GM12892 (cell line): Measurements from ENCODE around the gene TNN.

Source experiments
- DNase-seq: peaks from one replicate; pipeline ENCODE4 v3.0.0; 2011; ENCODE audit not compliant: insufficient read length
- FAIRE-seq: peaks from 2 replicates; lab custom pipeline; 2011; peaks lifted over from hg19 to GRCh38; lab: Jason Lieb, UNC
- POLR2A ChIP-seq: IDR thresholded peaks from 2 replicates; pipeline ENCODE4 v1.6.1; 2011; ENCODE audit warnings: low read depth, low read length, control low read depth
- POLR2AphosphoS5 ChIP-seq: IDR thresholded peaks from 2 replicates; pipeline ENCODE4 v1.6.1; 2011; ENCODE audit warnings: low read depth, low read length, control low read depth
- TAF1 ChIP-seq: IDR thresholded peaks from 2 replicates; pipeline ENCODE4 v1.6.1; 2011; ENCODE audit warnings: low read depth, mild to moderate bottlenecking, control low read depth, low read length, borderline replicate concordance

Gene TNN

GRCh38 chr1:175072099-175072951 lies 4.7 kb downstream of the TNN start:
- DNase-seq (no peak), FAIRE-seq (peak; percentile 70)
- TF ChIP-seq POLR2A (no peak), TAF1 (no peak), POLR2AphosphoS5 (no peak)

GRCh38 chr1:175073061-175073460 lies 5.4 kb downstream of the TNN start:
- TF ChIP-seq TAF1: no peak
- TF ChIP-seq POLR2AphosphoS5: no peak
- TF ChIP-seq POLR2A: no peak

GRCh38 chr1:175073633-175074032 lies 6.0 kb downstream of the TNN start:
- TF ChIP-seq POLR2A (no peak), TAF1 (no peak), POLR2AphosphoS5 (no peak)
- DNase-seq (no peak), FAIRE-seq (no peak)

More at GRCh38 chr1:175073061-175073460, 5.4 kb downstream of the TNN start:
- DNase-seq (no peak), FAIRE-seq (peak; percentile 14)

DNA sequence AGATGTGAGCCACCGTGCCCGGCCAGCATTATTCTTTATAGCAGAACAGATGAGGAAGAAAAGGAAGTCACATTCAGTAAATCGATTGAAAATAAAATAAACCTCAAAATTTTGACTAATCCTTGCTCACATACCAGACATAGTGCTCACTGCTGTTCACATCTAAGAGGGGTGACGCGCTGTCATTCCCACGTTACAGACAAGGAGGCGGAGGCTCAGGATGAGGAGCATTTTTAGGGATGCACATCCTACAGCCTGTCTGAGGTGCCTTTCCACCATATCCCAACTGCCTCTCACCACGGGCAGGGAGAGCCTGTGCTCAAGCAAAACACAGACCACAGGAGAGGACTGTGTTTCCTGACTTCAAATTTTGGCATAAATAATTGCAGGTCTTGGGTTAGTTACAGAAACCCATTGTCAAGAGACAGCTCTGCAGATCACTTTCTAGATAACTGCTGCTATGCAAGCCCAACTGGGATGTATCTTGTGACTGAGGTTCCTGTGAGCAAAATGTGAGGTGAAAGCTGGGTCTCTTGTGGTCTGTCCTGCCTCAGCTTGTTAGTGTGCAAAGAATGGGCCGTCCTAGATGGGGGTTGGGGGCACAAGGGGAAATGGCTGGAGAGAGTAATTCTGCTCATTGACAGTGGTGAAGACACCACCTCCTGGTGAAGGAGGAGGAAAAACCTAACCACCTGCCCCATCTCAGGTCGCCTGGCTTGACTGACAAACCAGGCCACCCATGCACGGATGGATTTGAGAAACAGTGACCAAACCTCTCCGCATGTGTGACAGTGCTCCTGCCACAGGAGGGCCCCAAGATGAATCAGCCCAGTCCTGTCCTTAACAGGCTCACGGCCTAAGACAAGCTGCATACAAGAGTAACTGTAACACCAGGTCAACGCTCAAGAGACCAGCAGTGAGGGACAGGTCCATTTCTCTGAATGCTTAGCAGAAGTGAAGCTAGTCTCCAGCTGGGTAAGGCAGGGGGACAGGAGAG lies 8.2 kb downstream of the TNN start:
- TF ChIP-seq POLR2AphosphoS5: no peak
- TF ChIP-seq POLR2A: no peak
- no peak for TF ChIP-seq TAF1
- FAIRE-seq: peak; percentile 82
- no peak for DNase-seq

GRCh38 chr1:175077356-175078030 lies 9.9 kb downstream of the TNN start:
- TF ChIP-seq TAF1: no peak
- TF ChIP-seq POLR2AphosphoS5: no peak
- no peak for TF ChIP-seq POLR2A
- no peak for DNase-seq
- no peak for FAIRE-seq

GRCh38 chr1:175078629-175079028 lies 11.0 kb downstream of the TNN start:
- FAIRE-seq: no peak
- TF ChIP-seq TAF1 (no peak), POLR2AphosphoS5 (no peak), POLR2A (no peak)
- no peak for DNase-seq

GRCh38 chr1:175079338-175079737 lies 11.7 kb downstream of the TNN start:
- no peak for FAIRE-seq

DNA sequence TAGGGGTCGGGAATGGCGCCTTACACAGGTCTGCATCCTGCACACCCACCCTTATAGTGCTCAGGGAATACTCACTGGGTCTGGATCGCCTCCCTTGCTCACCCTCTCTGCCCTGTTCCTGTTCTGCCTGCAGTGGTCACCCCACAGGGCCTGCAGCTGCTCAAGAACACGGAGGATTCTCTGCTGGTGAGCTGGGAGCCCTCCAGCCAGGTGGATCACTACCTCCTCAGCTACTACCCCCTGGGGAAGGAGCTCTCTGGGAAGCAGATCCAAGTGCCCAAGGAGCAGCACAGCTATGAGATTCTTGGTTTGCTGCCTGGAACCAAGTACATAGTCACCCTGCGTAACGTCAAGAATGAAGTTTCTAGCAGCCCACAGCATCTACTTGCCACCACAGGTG lies 12.4 kb downstream of the TNN start:
- TF ChIP-seq TAF1 (no peak), POLR2A (no peak), POLR2AphosphoS5 (no peak)

More at GRCh38 chr1:175079338-175079737, 11.7 kb downstream of the TNN start:
- TF ChIP-seq TAF1 (no peak), POLR2A (no peak), POLR2AphosphoS5 (no peak)
- DNase-seq: no peak

DNA sequence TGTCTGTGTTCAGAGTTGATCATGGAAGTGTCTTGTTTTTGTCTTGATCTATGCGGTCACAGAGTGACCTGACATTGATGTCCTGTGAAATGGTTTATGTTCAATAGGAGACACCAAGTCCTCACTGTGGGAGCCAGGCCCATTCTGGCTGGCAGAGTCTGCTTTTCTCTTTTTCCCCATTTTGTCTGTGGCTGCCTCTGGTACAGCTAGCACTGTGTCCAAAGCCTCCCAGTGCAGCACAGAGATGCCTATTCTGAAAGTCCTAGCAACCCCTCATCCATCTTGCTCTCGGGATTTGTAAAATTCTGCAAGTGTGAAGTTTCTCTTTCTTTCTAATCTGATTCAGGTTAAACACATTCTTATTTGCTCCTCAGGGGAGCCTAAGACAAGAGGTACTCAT lies 14.3 kb downstream of the TNN start:
- no peak for TF ChIP-seq POLR2AphosphoS5
- TF ChIP-seq TAF1: no peak
- TF ChIP-seq POLR2A: no peak
- no peak for FAIRE-seq
- DNase-seq: no peak

More for the DNA sequence above, 12.4 kb downstream of the TNN start:
- FAIRE-seq (no peak), DNase-seq (no peak)

- TF ChIP-seq POLR2AphosphoS5 (no peak), TAF1 (no peak), POLR2A (no peak)
- DNase-seq: no peak
- no peak for FAIRE-seq
These were observed 20.9 kb downstream of the TNN start for GRCh38 chr1:175088525-175088951.

DNA sequence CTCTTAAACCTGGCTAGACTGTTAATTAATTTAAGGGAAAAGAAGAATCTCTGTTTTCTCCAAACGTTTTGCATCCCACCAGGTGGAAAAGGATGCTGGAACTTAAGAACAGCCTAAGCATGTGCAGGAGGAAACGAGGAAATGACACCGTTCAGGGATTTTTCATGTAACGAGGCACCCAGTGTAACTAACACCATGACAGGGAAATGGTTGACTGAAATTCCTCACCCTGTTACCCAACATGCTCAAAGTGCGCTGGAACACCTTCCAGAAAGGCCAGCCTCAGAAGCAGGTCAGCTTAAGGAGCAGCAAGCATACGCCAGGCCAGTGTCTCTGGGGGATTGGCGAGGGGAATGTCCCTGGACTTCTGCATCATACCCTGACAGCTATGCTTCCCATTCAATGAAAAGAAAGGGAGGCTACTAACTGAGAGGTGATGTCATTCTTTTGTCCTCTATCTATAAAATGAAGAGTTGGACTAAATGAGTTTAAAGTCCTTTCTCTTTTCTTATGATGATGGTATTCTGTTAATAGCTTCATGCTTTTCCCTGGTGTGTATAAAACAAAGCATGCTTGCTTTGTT lies 21.6 kb downstream of the TNN start:
- no peak for TF ChIP-seq POLR2A
- TF ChIP-seq POLR2AphosphoS5: no peak
- no peak for TF ChIP-seq TAF1
- FAIRE-seq: no peak

More for the DNA sequence above, 21.6 kb downstream of the TNN start:
- no peak for DNase-seq
